GM21723 (cell line): ENCODE data around the gene APLP1.
A peak's percentile ranks its signal among the peaks of the same experiment; 100 is the strongest.
"Not testable (repeated sequence)": the region's sequence is repeated elsewhere in the genome, so short reads cannot be mapped to it uniquely, and the experiment has no call there.

ENCODE experiments used
- ATAC-seq: cut with Tn5 transposase; IDR thresholded peaks from one replicate; pipeline ENCODE4 v1.9.1; 2021; ENCODE audit warnings: mild to moderate bottlenecking, moderate library complexity; ENCODE audit not compliant: unreplicated experiment

APLP1 gene

DNA sequence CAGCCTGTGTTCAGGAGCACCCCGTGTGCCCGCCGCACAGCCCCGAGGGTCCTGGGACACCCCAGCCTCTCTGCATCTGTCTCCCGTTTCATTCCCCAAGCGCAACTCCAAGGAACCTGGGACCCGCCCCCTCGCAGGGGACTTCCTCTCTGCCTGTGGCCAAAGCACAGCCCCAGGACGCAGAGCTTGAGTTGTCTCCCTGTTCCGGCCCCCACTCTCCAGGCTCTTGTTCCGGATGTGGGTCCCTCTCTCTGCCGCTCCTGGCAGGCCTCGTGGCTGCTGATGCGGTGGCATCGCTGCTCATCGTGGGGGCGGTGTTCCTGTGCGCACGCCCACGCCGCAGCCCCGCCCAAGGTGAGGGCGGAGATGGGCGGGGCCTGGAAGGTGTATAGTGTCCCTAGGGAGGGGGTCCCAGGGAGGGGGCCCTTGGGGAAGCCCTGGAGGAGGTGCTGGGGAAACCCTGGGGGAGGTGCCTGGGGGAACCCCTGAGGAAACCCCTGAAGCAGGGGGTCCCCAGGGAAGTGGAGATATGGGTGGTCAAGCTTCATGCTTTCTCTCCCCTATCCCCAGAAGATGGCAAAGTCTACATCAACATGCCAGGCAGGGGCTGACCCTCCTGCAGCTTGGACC lies 35.3 kb downstream of the APLP1 start:
- peak; percentile 46 for ATAC-seq

GRCh38 chr19:35904311-35905068 lies 36.1 kb downstream of the APLP1 start:
- no peak for ATAC-seq

DNA sequence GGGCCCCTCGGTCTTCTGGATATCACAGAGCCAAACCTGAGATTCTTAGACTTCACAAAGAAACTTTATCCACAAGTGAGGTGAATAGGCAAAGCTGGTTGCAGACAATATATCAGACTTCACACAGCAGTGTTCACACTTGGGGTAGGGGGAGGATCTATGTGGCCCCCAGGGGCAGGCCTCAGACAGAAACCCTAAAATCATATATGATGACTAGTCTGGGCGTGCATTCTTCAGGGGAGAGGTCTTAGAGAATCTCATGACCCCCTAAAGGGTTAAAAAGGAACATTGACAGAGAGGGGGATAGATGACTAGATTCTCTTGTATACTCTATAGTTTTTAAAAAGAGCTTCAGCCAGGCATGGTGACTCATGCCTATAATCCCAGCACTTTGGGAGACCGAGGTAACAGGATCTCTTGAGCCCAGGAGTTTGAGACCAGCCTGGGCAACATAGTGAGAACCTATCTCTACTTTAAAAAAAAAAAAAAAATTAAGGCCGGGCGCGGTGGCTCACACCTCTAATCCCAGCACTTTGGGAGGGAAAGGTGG lies 36.9 kb downstream of the APLP1 start:
- ATAC-seq, result no peak

GRCh38 chr19:35907377-35907745 lies 39.0 kb downstream of the APLP1 start:
- no peak for ATAC-seq

DNA sequence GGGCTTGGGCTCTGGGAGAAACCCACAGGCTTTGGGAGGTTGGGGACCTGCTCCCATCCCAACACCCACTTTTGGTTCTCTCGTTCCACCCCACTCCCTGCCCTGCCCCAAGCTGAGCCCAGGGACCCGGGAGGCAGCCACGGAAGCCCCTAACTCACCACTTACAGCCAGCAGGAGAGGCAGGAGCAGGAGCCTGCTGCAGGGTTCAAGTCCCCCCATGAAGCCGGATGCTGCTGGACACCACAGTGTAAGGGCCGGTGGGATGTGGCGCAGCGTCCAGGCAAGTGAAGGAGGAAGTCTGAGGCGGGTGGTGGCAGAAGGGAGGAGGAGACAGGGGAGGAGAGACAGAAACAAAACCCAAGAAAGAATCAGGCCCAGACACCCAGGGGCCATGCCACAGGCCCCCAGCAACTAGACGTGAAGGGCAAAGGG lies 39.7 kb downstream of the APLP1 start, which contains the start of gene TYROBP:
Gene TYROBP, minus strand, starts transcription at position 286 of the 432 bp plus-strand sequence. Its CDS starts 67 bp downstream, at position 219.
- no peak for ATAC-seq

- no peak for ATAC-seq
Observed at GRCh38 chr19:35908973-35909683, 40.8 kb downstream of the APLP1 start.

- ATAC-seq, result no peak
Observed at GRCh38 chr19:35909684-35910035, 41.3 kb downstream of the APLP1 start.

DNA sequence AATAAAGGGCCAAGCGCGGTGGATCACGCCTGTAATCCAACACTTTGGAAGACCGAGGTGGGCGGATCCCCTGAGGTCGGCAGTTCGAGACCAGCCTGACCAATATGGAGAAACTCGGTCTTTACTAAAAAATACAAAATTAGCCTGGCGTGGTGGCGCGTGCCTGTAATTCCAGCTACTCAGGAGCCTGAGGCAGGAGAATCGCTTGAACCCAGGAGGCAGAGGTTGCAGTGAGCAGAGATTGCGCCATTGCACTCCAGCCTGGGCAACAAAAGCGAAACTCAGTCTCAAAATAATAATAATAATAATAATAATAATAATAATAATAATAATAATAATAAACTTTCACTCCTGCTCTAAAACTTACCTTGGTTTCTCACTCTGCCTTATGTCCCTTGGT lies 42.0 kb downstream of the APLP1 start:
- not testable (repeated sequence) for ATAC-seq

DNA sequence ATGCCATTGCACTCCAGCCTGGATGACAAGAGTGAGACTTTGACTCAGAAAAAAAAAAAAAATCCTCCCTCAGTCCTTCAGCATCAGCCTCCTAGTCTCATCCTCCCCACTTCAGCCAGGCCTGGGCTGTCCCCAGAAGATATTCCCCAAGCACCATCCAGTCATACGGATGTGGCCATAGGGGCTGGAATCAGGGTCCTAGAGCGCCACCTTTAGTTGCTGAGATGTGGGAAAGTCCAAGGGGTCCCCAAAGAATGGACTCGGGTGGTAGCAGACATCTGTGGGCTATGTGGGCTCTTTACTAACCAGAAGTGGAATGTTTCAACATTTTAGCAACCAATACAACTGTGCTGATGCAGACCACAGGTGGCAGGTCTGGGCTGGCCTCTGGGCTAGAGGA lies 42.8 kb downstream of the APLP1 start:
- ATAC-seq, result no peak

DNA sequence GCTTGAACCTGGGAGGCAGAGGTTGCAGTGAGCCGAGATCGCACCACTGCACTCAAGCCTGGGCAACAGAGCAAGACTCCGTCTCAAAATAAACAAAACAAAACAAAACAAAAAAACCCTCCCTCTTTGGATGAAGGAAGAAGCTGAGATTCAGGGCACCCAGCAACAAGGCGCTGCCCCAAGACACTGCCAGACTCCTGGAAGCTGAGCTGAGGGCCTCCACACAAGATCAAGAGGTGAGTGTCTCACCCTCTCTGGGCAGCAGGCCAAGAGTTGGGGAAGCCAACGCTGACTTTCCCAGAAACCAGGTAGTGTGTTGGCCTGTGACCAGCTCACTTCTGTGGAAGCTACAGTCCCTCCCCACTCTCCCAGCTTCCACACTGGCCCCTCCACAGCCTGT lies 43.4 kb downstream of the APLP1 start:
- ATAC-seq, result no peak

- ATAC-seq, result no peak
Observed at GRCh38 chr19:35913589-35913988, 45.2 kb downstream of the APLP1 start.

DNA sequence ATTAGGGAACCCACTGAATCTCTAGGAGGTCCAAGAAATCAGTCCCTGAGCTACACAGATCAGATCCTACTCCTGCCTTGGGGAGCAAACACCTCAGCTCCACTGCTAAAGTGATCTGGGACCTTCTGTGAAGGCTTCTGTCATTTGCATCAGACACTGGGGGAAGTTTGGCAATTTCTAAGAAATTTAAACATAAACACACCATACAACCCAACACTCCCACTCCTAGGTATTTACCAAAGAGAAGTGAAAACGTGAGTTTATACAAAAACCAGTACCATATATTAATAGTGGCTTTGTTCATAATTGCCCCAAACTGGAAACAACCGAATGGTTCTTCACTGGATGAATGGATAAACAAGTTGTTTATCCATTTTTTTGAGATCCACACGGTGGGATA lies 47.1 kb downstream of the APLP1 start:
- no peak for ATAC-seq

- ATAC-seq, result no peak
Observed at GRCh38 chr19:35919306-35919705, 50.9 kb downstream of the APLP1 start.

DNA sequence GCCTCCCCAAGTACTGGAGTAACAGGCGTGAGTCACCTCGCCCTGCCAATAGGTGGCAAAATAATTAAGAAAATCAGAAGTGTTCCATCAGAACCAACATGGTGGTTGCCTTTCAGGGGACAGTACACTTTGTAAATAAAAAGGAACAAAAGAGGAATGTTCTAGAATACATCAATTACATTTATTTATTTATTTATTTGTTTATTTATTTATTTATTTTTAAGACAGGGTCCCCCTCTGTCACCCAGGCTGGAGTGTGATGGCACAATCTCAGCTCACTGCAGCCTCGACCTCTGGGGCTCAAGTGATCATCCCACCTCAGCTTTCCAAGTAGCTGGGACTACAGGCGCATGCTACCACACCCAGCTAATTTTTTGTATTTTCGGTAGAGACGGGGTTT lies 52.6 kb downstream of the APLP1 start:
- ATAC-seq, result no peak

DNA sequence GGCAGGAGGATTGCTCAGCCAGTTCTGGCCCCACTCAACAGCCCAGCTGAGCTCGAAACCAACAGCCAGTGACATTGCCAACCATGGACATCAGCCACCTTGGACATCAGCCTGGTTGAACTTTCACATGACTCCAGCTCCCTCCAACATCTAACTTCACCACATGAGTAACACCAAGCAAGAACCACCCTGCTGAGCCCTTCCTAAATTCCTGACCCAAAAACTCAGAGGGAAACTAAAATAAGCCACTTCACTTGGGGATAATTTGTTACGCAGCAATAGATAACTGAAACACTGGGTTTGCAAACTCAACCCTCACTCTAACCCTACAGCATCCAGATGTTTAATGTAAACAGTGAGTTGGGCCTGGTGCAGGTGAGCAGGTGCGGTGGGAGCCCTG lies 57.1 kb downstream of the APLP1 start:
- no peak for ATAC-seq

GRCh38 chr19:35928507-35928906 lies 60.1 kb downstream of the APLP1 start:
- ATAC-seq, result no peak
